Activated CD4-positive, alpha-beta T cell treated with anti-CD3 and anti-CD28 coated beads, Interleukin-2, amount 50 U/mL, for 48 hours (primary cell): ENCODE data around the gene PPFIA4.
"Not testable (repeated sequence)": the region's sequence is repeated elsewhere in the genome, so short reads cannot be mapped to it uniquely, and the experiment has no call there.

Experiments used
- DNase-seq, 2 experiments: peaks; one replicate each; pipeline ENCODE4 v3.0.0-alpha.2; 2020

PPFIA4 gene

DNA sequence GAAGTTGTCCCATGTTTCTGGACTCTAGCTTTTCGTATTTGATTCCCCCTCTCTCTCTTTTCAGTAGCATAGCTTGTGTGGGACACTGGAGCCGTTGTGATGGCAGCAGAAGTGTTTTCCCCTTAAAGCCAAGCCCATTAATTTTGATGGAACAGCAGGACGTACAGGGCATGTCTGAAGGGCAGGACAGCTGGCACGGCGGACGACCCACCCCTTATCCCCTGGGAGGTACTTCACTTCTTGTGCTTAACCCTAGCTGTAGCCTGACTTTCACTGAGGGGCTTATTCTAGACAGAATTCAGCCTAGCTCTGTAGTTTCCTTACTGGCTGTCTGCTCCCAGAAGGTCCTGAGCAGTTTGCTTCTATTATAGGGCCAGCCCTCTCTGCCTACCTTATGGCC lies 8.6 kb upstream of the PPFIA4 start:
- DNase-seq = no peak

DNA sequence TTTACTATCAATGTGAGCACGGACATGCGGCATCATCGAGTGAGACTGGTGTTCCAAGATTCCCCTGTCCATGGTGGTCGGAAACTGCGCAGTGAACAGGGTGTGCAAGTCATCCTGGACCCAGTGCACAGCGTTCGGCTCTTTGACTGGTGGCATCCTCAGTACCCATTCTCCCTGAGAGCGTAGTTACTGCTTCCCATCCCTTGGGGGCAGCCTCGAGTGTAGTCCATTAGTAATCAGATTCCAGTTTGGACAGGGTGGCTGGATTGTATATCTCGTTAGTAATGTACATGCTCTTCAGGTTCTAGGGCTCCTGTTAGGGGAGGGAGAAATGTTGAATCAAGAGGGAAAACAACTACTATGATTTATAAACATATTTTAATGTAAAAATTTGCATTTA lies 3.4 kb upstream of the PPFIA4 start:
- not testable (repeated sequence) for DNase-seq

- DNase-seq = no peak
Observed at GRCh38 chr1:203025686-203026030, 633 bp upstream of the PPFIA4 start.

- no peak for DNase-seq
Observed at GRCh38 chr1:203026666-203027663, 674 bp downstream of the PPFIA4 start.

DNA sequence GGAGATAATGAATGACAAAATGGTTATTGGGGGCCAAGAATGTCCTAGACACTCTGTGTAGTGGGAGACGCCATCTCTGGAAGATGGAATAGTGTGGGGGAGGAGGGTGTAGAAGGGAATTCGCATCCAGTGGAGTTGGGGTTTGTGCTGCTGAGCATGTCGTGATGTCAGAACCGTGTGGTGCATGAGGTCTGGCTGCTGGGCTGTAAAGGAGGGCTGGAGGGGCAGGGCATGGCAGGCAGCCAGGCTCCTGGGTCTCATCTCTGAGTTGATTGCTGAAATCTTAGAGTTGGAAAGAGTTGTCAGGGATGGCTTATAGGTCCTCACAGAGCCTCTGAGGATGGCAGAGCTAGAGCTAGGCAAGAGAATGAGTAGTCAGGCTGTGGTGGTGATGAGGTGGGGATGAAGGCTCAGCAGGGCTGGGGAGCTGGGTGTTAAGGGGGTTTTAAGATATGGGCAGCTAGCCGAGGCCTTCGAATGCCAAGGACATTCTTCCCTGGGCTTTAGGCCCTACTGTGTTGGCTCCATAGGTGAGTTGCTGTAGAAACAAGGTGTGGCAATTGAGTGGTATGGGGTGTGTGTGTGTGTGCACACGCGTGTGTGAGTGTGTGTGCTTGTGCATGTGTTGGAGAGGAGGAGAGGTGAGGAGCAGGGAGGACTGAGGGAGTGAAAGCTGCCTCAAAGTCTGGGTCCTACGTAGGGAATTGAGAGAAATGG lies 1.9 kb downstream of the PPFIA4 start:
- no peak for DNase-seq

- no peak for DNase-seq
Observed at GRCh38 chr1:203028784-203029553, 2.7 kb downstream of the PPFIA4 start.

- DNase-seq = no peak
Observed at GRCh38 chr1:203031467-203031866, 5.2 kb downstream of the PPFIA4 start.

DNA sequence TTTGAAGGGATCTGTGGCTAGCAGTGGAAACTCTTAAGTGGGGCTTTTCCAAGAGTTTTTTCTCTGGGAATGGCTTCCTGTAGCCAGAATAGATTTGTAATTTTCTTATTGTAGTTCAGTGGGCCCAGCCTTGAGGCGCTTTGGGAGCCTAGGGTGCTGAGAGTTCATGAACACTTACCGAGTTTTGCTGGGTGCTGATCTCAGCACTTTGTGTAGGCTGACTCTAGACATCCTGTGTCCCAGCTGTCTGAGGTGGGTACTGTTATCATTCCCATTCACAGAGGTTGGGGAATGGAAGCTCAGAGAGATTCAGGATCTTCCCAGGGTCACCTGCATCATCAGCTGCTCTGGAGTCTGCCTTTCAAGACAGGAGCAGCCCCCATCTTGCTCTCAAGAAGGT lies 7.0 kb downstream of the PPFIA4 start:
- no peak for DNase-seq

DNA sequence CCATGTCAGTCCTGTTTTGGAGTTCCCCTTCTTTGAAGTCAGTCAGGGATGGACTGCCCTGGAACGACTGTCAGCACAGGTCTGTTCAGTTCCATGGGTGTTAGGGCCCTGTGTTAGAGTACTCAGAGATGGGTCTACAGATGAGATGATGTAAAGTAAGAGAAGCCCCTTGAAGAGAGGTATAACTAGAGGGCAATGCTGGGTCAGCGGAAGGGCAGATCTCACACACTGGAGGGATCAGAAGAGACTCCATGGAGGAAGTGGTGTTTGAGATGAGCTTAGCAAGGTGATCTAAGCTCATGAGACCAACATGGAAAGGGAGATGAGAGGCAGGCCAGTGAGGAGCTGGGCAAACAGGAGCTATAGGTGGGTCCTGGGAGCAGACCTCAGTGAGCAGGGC lies 7.6 kb downstream of the PPFIA4 start:
- DNase-seq = no peak

DNA sequence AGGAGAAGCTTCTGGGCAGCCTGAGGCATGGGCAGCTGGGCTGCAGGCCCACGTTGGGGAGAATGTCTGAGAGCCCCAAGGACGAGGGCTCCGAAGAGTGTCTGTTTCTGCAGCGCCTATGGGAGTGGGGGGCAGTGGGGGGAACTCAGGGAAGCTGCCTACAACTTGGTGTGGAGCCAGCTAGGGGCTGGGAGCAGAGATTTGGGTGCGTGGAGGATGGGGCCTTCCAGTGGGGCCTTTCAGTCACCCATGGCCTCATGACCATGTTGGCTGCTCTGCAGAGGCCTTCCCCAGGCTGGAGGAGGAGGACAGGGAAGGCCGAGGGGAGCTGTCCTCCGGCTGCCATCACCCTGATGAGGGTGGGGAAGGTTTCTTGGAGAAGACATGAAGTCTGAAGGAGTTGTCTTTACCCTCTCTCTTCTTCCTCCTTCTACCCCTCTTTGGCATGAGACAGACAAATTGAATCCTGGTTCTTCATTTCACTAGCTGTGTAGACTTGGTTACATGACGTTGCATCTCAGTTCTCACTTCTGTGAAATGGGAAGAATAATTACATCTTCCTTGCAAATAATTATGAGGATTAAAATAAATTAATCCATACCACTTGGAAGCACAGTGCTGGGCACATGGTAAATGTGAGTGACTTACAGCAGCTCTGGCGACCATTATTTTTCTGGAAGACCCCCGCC lies 8.3 kb downstream of the PPFIA4 start:
- DNase-seq = no peak

- no peak for DNase-seq
Observed at GRCh38 chr1:203035111-203036000, 9.1 kb downstream of the PPFIA4 start.

- DNase-seq = no peak
Observed at GRCh38 chr1:203036135-203036534, 9.8 kb downstream of the PPFIA4 start.

DNA sequence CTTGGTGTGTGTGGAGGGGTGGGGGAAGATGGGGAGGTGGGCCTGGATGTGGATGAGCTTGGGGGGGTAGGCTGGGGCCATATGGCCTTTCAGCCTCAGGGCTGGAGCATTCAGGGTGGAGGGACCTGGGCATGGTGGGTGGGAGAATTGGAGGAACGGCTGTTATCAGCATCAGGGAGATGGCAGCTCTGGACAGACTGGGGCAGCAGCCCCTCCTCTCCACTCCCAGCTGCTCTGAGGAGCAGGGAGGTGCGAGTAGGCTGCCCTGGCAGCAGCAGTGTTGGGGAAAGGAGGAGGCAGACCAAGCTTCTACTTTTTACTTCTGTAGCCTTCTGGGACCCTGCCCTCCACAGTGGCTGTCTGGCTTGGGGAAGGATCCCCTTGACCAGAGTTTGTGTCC lies 10.2 kb downstream of the PPFIA4 start:
- DNase-seq = no peak

- no peak for DNase-seq
Observed at GRCh38 chr1:203037509-203038190, 11.4 kb downstream of the PPFIA4 start.

- no peak for DNase-seq
Observed at GRCh38 chr1:203038217-203038741, 12.0 kb downstream of the PPFIA4 start.

DNA sequence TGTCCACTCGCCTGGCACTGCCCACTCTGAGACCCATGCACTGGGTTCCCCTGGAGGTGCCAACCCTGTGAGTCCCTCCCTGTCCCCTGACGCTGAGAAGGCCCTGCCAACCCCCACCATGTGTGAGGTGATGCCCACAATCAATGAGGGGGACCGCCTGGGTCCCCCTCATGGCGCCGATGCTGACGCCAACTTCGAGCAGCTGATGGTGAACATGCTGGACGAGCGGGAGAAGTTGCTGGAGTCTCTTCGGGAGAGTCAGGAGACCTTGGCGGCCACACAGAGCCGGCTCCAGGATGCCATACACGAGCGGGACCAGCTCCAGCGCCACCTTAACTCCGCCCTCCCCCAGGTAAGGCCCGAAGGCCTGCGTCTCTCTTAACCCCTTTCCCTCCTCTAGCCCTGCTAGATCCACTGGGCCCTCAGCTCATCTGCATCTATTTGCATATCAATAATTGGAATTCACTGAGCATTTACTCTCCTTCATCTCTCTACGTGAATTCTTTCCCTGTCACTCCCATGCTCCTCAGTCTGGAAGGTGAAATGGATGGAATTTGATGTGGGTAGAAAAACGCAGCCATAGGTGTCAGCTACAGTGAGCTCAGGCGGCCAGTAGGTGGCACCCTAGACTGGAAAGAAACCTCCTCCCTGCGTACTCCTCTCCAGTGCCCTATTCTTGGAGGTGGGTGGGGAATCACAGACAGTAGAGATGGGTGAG lies 12.8 kb downstream of the PPFIA4 start:
- peak; percentile 63 to 72 for DNase-seq

- no peak for DNase-seq
Observed at GRCh38 chr1:203039609-203040512, 13.6 kb downstream of the PPFIA4 start.

DNA sequence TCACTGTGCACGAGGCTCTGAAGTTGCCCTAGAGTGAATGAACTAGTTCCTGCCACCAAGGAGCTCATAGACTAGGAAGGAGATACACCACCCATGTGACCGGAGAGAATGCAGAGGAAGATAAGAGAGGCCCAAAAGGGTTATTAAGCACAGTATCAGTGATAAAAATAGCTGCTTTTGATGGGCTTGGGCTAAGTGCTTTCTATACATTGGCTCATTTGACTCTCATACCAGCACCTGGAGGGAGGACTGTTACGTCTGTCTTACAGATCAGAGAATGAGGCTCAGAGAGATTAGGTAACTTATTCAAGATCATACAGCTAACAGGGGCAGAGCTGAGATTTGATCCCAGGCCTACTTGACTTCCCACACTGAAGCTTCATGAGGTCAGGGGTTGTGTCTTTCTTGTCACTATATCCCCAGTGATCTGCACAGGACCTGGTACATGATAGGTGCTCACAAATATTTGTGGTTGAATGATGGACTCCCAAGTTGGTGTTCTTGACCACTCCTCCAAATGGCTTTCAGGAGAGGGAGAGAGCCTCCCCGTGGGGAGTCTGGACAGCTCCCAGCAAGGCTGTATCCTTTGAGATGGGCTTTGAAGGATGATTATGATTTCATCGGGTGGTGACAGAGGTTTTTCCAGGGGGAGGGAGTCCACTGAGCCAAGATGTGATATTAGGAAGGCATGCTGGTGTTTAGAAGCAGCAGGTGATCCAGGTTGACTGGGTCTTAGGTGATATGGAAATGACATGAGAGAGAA lies 14.4 kb downstream of the PPFIA4 start:
- no peak for DNase-seq
